Measurements from ENCODE around the gene ZC3H6. TPM values are rescaled to one million over a fixed set of nuclear protein-coding genes. Genes with fewer than 3 reads are reported as not detected.
A peak's percentile ranks its signal among the peaks of the same experiment; 100 is the strongest.
"Not testable (repeated sequence)": the region's sequence is repeated elsewhere in the genome, so short reads cannot be mapped to it uniquely, and the experiment has no call there.

Gene ZC3H6
- total RNA-seq, 2 donors from 2014 or later: 12.7 to 16.9 TPM

DNA sequence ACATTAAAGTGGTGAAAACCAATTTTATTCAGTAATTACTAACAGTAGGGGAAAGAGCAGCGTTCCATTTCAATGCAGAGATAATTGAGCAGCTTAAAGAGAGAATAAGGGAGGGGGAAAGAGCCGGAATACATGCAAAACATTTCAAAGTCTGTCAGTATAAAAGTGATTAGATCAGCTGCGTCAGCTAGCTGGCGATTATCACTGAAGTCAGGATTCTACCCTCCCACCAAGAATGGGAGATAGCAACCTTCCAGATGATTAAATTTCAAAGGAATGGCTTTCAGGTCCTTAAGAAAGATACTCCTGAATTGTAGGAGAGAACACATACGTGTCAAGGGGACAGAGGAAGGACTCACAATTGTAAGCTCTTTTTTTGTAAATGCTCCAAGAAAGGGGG, 2.7 kb upstream of the ZC3H6 start:
- DNase-seq (ENCODE audit: low spot score): no peak
- TF ChIP-seq CTCF (IDR thresholded peaks at IDR 0.05): no peak
- no peaks in the 10 kb centered on the region for H3K36me3 ChIP-seq
- no peaks in the 10 kb centered on the region for H3K27me3 ChIP-seq
- no peak overlapping the region for H3K27ac ChIP-seq
- no peaks in the 10 kb centered on the region for H3K9me3 ChIP-seq
- no peak overlapping the region for H3K4me3 ChIP-seq
- H3K4me1 ChIP-seq: peaks cover 0 to 12% of the 10 kb centered on the region in 2 donors

GRCh38 chr2:112273349-112273748, 2.0 kb upstream of the ZC3H6 start:
- H3K36me3 ChIP-seq: no peaks in the 10 kb centered on the region
- no peaks in the 10 kb centered on the region for H3K9me3 ChIP-seq
- no peak overlapping the region for H3K4me3 ChIP-seq
- H3K4me1 ChIP-seq: peaks cover 0 to 16% of the 10 kb centered on the region in 2 donors
- H3K27me3 ChIP-seq: no peaks in the 10 kb centered on the region
- no peak for DNase-seq (ENCODE audit: low spot score)
- TF ChIP-seq CTCF (IDR thresholded peaks at IDR 0.05): no peak
- no peak overlapping the region for H3K27ac ChIP-seq

DNA sequence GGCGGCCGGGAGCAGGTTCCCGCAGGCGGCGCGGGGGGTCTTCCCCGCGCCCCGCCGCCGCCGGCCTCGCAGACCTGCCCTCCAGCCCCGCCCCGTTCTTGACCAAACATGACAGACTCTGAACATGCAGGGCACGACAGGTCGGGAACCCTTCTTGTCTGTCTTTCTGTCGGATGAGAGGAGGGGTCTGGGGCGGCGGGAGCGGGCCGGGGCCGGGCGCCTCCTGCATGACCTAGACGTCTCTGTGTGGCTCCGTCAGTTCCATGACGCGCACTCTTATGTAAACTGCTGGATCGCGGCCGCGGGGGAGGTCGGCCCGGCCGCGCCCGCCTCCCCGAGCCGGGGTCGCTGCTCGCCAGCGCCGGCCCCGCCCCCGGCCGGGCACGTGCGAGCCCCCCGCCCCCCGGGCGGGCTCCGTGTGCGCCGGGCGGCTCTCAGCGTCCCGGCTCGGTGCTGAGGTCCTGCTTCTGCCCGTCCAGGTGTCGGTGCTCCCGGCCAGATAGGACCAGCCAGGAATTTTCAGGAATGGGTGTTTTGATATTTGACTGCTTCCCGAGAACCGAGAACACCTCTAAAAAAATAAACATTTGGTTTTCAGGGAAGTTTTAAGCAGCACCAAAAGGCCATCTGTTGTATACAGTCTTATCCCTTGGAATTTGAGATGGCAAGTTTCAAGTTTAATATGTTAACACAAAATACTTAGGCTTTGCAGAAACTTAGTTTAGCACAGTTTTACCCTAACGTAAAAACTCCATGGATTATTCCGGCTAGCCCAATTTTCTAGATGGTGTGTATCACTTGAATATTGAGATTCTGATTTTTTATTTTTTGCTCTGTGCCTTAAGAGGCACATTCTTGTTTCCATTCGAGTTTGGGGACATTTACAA, 733 bp downstream of the ZC3H6 start:
- Histone ChIP-seq H3K4me3 (peak overlapping the region; percentile 85 to 97), H3K36me3 (no peaks in the 10 kb centered on the region), H3K27me3 (no peaks in the 10 kb centered on the region), H3K27ac (peak overlapping the region; percentile 100), H3K4me1 (peaks cover 0 to 16% of the 10 kb centered on the region in 2 donors), H3K9me3 (no peaks in the 10 kb centered on the region)
- DNase-seq (ENCODE audit: low spot score): peak; percentile 89
- no peak for TF ChIP-seq CTCF (IDR thresholded peaks at IDR 0.05)

- no peaks in the 10 kb centered on the region for H3K9me3 ChIP-seq
- no peak overlapping the region for H3K4me3 ChIP-seq
- no peaks in the 10 kb centered on the region for H3K27me3 ChIP-seq
- no peaks in the 10 kb centered on the region for H3K36me3 ChIP-seq
- peaks cover 0 to 16% of the 10 kb centered on the region in 2 donors for H3K4me1 ChIP-seq
- H3K27ac ChIP-seq: peak overlapping the region; percentile 100
- no peak for DNase-seq (ENCODE audit: low spot score)
- TF ChIP-seq CTCF (IDR thresholded peaks at IDR 0.05): no peak
Measured at GRCh38 chr2:112276954-112277353, 1.6 kb downstream of the ZC3H6 start.

DNA sequence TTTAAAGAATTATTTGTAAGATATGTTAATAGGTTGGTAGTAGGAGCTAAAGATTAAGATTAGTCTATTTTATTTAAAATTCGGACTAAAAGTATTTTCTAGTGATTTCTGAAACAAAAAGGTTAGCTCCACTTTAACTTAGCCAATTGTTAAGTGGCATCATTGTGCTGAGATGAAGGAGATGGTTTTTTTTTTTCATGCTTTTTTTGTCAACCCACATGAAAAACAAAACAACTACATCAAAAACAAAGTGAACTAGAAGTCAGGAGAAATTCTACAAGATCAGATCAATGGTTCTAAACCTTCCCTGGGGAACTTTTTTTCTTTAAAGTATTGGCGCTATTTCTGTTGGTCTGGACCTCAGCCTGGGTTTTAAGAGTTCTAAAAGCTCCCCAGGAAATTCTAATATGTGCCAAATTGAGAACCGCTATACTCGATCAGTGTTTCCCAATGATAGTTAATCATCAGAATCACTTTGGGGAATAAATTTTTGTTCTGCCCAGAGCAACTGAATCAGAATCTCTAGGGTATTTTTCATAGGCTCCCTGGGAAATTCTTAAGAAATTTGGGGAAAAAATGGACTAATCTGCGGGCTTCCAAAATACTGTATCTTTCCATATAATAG, 2.3 kb downstream of the ZC3H6 start:
- TF ChIP-seq CTCF (IDR thresholded peaks at IDR 0.05): no peak
- peaks cover 0 to 16% of the 10 kb centered on the region in 2 donors for H3K4me1 ChIP-seq
- no peaks in the 10 kb centered on the region for H3K36me3 ChIP-seq
- no peaks in the 10 kb centered on the region for H3K27me3 ChIP-seq
- no peaks in the 10 kb centered on the region for H3K9me3 ChIP-seq
- no peak overlapping the region for H3K4me3 ChIP-seq
- H3K27ac ChIP-seq: peak overlapping the region; percentile 4 to 100
- no peak for DNase-seq (ENCODE audit: low spot score)

GRCh38 chr2:112282066-112282465, 6.7 kb downstream of the ZC3H6 start:
- H3K27ac ChIP-seq; H3K4me3 ChIP-seq; H3K36me3 ChIP-seq; H3K27me3 ChIP-seq; DNase-seq (ENCODE audit: low spot score); H3K9me3 ChIP-seq; H3K4me1 ChIP-seq: not testable (repeated sequence)

GRCh38 chr2:112283535-112283934, 8.1 kb downstream of the ZC3H6 start:
- not testable (repeated sequence) for H3K4me1 ChIP-seq; H3K27ac ChIP-seq; H3K4me3 ChIP-seq; H3K36me3 ChIP-seq; H3K9me3 ChIP-seq; DNase-seq (ENCODE audit: low spot score); H3K27me3 ChIP-seq

Measured in right atrium auricular region (tissue), 2 donors.